Measurements from ENCODE around the gene ADTRP. TPM values are rescaled to one million over a fixed set of nuclear protein-coding genes. Genes with fewer than 3 reads are reported as not detected.

ADTRP gene
- total and polyA plus RNA-seq, 2 donors (not counting 1 experiment from before 2014, with no cell fraction given), result 0.18 to 1.2 TPM

DNA sequence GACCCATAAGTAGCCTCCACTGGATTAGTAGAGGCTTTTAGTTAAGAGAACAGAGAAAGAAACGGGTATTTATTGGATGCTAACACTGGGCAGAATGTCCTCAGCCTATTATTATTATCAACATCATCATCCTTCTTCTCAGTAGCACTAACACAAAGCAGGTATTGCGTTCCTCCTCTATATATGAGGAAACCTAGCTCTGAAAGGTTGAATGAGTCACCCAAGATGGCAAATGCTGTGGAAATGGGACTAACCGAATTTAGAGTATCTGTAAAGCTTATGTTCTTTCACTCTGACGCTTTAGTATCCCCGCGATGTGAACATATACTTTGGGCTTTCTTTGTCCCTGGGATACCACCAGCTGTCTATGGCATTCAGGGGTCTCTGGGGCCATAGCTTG, 77.0 kb downstream of the ADTRP start:
- Mint-ChIP-seq H3K4me3 (no peak overlapping the region), H3K27ac (no peak overlapping the region), H3K27me3 (no peaks in the 10 kb centered on the region), H3K4me1 (no peaks in the 10 kb centered on the region), H3K9me3 (ENCODE audit: insufficient read depth) (no peaks in the 10 kb centered on the region)
- WGBS (ENCODE audit: insufficient coverage), result 96% methylated on average over 4 of the region's 6 CpGs
- intact Hi-C loops (cut with micrococcal nuclease), result no loop called here
- Histone ChIP-seq H3K27ac (ENCODE audit: low read length in 2 of 2) (no peak overlapping the region), H3K36me3 (replicated peaks in 1 of 2; ENCODE audit: control extremely low read depth in 1 of 2, control insufficient read depth in 1 of 2, extremely low read depth in 1 of 2, insufficient read depth in 2 of 2, low read length in 1 of 2) (no peaks in the 10 kb centered on the region), H3K27me3 (replicated peaks in 1 of 4; ENCODE audit: control extremely low read depth in 1 of 4, control insufficient read depth in 3 of 4, insufficient read depth in 4 of 4, low read length in 3 of 4) (peaks cover 0 to 4% (median 2%) of the 10 kb centered on the region in 4 experiments), H3K79me2 (ENCODE audit: control insufficient read depth, insufficient read depth, low read length) (no peaks in the 10 kb centered on the region), H3K4me2 (replicated peaks; ENCODE audit: low read depth, low read length, poor library complexity, severe bottlenecking) (no peak overlapping the region), H3K9ac (ENCODE audit: low read length) (no peak overlapping the region), H3K9me3 (ENCODE audit: control extremely low read depth in 1 of 3, control insufficient read depth in 2 of 3, insufficient read depth in 1 of 3, low read length in 2 of 3) (no peaks in the 10 kb centered on the region), H3K4me1 (ENCODE audit: control insufficient read depth in 2 of 2, insufficient read depth in 2 of 2, low read length in 2 of 2) (no peaks in the 10 kb centered on the region), H3K4me3 (ENCODE audit: control extremely low read depth in 1 of 5, extremely low read depth in 1 of 5, insufficient read depth in 1 of 5, low read depth in 2 of 5, low read length in 4 of 5) (no peak overlapping the region), H4K20me1 (ENCODE audit: control insufficient read depth, insufficient read depth, low read length, poor library complexity, severe bottlenecking) (no peaks in the 10 kb centered on the region), H2AFZ (ENCODE audit: insufficient read depth, low read depth, low read length, poor library complexity, severe bottlenecking) (no peak overlapping the region)
- DNase-seq, result no peak
- ChIA-PET POLR2A (no interaction called here), CTCF (interaction anchor here (0.7 to 3.9 kb wide), 10 partner anchors 11 to 905 kb away, joined by 3 to 31 read pairs (median 4); partner anchors contain the start of gene EDN1)
- no peak for ATAC-seq (ENCODE audit: low read depth)
- no peak for TF ChIP-seq EZH2 (IDR thresholded peaks at IDR 0.05; ENCODE audit: borderline replicate concordance, insufficient read depth, low read depth, low read length, poor library complexity, severe bottlenecking)
- TF ChIP-seq, protein P1, sequence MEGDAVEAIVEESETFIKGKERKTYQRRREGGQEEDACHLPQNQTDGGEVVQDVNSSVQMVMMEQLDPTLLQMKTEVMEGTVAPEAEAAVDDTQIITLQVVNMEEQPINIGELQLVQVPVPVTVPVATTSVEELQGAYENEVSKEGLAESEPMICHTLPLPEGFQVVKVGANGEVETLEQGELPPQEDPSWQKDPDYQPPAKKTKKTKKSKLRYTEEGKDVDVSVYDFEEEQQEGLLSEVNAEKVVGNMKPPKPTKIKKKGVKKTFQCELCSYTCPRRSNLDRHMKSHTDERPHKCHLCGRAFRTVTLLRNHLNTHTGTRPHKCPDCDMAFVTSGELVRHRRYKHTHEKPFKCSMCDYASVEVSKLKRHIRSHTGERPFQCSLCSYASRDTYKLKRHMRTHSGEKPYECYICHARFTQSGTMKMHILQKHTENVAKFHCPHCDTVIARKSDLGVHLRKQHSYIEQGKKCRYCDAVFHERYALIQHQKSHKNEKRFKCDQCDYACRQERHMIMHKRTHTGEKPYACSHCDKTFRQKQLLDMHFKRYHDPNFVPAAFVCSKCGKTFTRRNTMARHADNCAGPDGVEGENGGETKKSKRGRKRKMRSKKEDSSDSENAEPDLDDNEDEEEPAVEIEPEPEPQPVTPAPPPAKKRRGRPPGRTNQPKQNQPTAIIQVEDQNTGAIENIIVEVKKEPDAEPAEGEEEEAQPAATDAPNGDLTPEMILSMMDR (IDR thresholded peaks at IDR 0.05), result no peak

DNA sequence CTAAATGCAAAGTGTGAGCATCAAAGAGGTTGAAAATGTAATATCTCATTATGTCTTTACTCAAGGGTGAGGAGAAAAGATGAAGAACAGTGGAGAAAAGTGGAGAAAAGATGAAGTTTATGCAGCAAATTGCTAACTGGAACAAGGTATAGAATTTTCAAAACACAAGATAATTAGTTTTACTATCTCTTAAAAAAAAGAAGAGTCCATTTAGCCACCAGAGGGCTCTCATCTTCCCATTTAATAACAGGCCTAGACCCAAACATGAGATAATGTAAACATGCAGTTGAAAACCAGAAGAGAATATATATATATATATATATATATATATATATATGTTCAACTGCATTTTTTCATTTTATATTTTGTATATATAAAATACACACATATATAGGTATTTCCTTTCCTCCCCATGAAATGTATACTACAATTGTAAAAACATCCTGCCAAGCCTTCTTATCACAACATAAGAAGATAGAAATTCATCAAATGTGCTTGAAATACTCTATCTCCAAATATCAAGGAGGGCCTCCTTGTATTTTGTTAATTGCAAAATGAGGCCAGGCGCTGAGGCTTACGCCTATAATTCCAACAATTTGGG, 78.4 kb downstream of the ADTRP start:
- intact Hi-C loops (cut with micrococcal nuclease), result loop anchor here (1.0 kb wide), 3 partner anchors 375 to 905 kb away; no protein-coding TSS in a partner anchor

More for the DNA sequence above, 78.4 kb downstream of the ADTRP start:
- DNase-seq, result peak; percentile 61
- no peak for ATAC-seq (ENCODE audit: low read depth)
- no peaks in the 10 kb centered on the region for H3K4me1 Mint-ChIP-seq
- WGBS (ENCODE audit: insufficient coverage), result no CpG with 5 or more reads among the region's 2 CpGs
- no peaks in the 10 kb centered on the region for H3K79me2 ChIP-seq (ENCODE audit: control insufficient read depth, insufficient read depth, low read length)
- no peak overlapping the region for H3K4me2 ChIP-seq (replicated peaks; ENCODE audit: low read depth, low read length, poor library complexity, severe bottlenecking)
- ChIA-PET POLR2A (no interaction called here), CTCF (interaction anchor here (0.6 to 5.2 kb wide), 14 partner anchors 8 to 906 kb away, joined by 3 to 31 read pairs (median 4); partner anchors contain the start of gene EDN1)
- no peak overlapping the region for H3K4me3 Mint-ChIP-seq
- no peaks in the 10 kb centered on the region for H3K36me3 ChIP-seq (replicated peaks in 1 of 2; ENCODE audit: control extremely low read depth in 1 of 2, control insufficient read depth in 1 of 2, extremely low read depth in 1 of 2, insufficient read depth in 2 of 2, low read length in 1 of 2)
- no peak overlapping the region for H3K27ac Mint-ChIP-seq
- no peak overlapping the region for H3K4me3 ChIP-seq (ENCODE audit: control extremely low read depth in 1 of 5, extremely low read depth in 1 of 5, insufficient read depth in 1 of 5, low read depth in 2 of 5, low read length in 4 of 5)
- no peaks in the 10 kb centered on the region for H4K20me1 ChIP-seq (ENCODE audit: control insufficient read depth, insufficient read depth, low read length, poor library complexity, severe bottlenecking)
- H3K9me3 ChIP-seq (ENCODE audit: control extremely low read depth in 1 of 3, control insufficient read depth in 2 of 3, insufficient read depth in 1 of 3, low read length in 2 of 3), result no peaks in the 10 kb centered on the region
- H3K9ac ChIP-seq (ENCODE audit: low read length), result no peak overlapping the region
- no peaks in the 10 kb centered on the region for H3K27me3 Mint-ChIP-seq
- no peaks in the 10 kb centered on the region for H3K9me3 Mint-ChIP-seq (ENCODE audit: insufficient read depth)
- TF ChIP-seq, protein P1 (IDR thresholded peaks at IDR 0.05), result peak; percentile 69
- no peak for TF ChIP-seq EZH2 (IDR thresholded peaks at IDR 0.05; ENCODE audit: borderline replicate concordance, insufficient read depth, low read depth, low read length, poor library complexity, severe bottlenecking)
- no peak overlapping the region for H2AFZ ChIP-seq (ENCODE audit: insufficient read depth, low read depth, low read length, poor library complexity, severe bottlenecking)
- H3K27ac ChIP-seq (ENCODE audit: low read length in 2 of 2), result no peak overlapping the region
- no peaks in the 10 kb centered on the region for H3K4me1 ChIP-seq (ENCODE audit: control insufficient read depth in 2 of 2, insufficient read depth in 2 of 2, low read length in 2 of 2)
- peaks cover 0 to 4% (median 2%) of the 10 kb centered on the region in 4 experiments for H3K27me3 ChIP-seq (replicated peaks in 1 of 4; ENCODE audit: control extremely low read depth in 1 of 4, control insufficient read depth in 3 of 4, insufficient read depth in 4 of 4, low read length in 3 of 4)

Measured in B cell (primary cell).